Measurements from ENCODE around the gene TAF4. TPM values are rescaled to one million over a fixed set of nuclear protein-coding genes. Genes with fewer than 3 reads are reported as not detected.

The TAF4 gene
- total and polyA plus RNA-seq, 2 of the 13 experiments (the other 11 are each of a cell fraction or from before 2014, with no cell fraction given) = 5.9 to 12.0 TPM

GRCh38 chr20:62043131-62043914 lies 22.4 kb downstream of the TAF4 start (continued):
- no peak for TF ChIP-seq ZSCAN12 (CRISPR knock-in tag; IDR thresholded peaks at IDR 0.05)
- no peak; the same call in 1 of the 2 replicates for TF ChIP-seq HDAC1 (CRISPR knock-in tag; IDR thresholded peaks at IDR 0.05)
- no peak for TF ChIP-seq ZBTB2 (CRISPR knock-in tag; IDR thresholded peaks at IDR 0.05; ENCODE audit: low read depth)
- TF ChIP-seq MEF2D (CRISPR knock-in tag; IDR thresholded peaks at IDR 0.05) = no peak
- peak; percentile 36; the same call in 1 of the 2 replicates for TF ChIP-seq ZFP91 (CRISPR knock-in tag; IDR thresholded peaks at IDR 0.05; ENCODE audit: borderline replicate concordance)
- TF ChIP-seq ZNF224 (CRISPR knock-in tag; IDR thresholded peaks at IDR 0.05) = no peak
- no peak for TF ChIP-seq ZNF773 (CRISPR knock-in tag; IDR thresholded peaks at IDR 0.05; ENCODE audit: borderline replicate concordance)
- peak; percentile 36; the same call in 1 of the 2 replicates for TF ChIP-seq ZBTB33 (CRISPR knock-in tag; IDR thresholded peaks at IDR 0.05)
- TF ChIP-seq ZNF556 (CRISPR knock-in tag; IDR thresholded peaks at IDR 0.05; ENCODE audit: borderline replicate concordance) = no peak
- peak; percentile 14; the same call in 1 of the 2 replicates for TF ChIP-seq MNT (IDR thresholded peaks at IDR 0.05)
- no peak for TF ChIP-seq ZNF670 (CRISPR knock-in tag; IDR thresholded peaks at IDR 0.05; ENCODE audit: borderline replicate concordance)
- peak; percentile 54; the same call in 1 of the 2 replicates for TF ChIP-seq HNF4G (IDR thresholded peaks at IDR 0.05; ENCODE audit: borderline replicate concordance, low read depth, low read length)
- no peak for TF ChIP-seq HNF4G (CRISPR knock-in tag; IDR thresholded peaks at IDR 0.05; ENCODE audit: borderline replicate concordance, low read depth)
- no peak for TF ChIP-seq FOXM1 (CRISPR knock-in tag; IDR thresholded peaks at IDR 0.05)
- TF ChIP-seq ZNF850 (CRISPR knock-in tag; conservative IDR thresholded peaks at IDR 0.05) = no peak
- TF ChIP-seq ZNF12 (CRISPR knock-in tag; IDR thresholded peaks at IDR 0.05) = 0 out of 2 replicates have a peak, but pooled peaks have one; percentile 63
- TF ChIP-seq POGK (CRISPR knock-in tag; conservative IDR thresholded peaks at IDR 0.05) = peak; percentile 46; the same call in 1 of the 2 replicates
- no peak for TF ChIP-seq ZBTB26 (CRISPR knock-in tag; IDR thresholded peaks at IDR 0.05; ENCODE audit: borderline replicate concordance)
- TF ChIP-seq ZMAT3 (CRISPR knock-in tag; conservative IDR thresholded peaks at IDR 0.05) = 0 out of 2 replicates have a peak, but pooled peaks have one; percentile 20

Data from HepG2 (cell line).